CD4-positive, alpha-beta memory T cell (primary cell): ENCODE results near the gene EPC1. TPM values are rescaled to one million over a fixed set of nuclear protein-coding genes. Genes with fewer than 3 reads are reported as not detected.

Source experiments
- CTCF ChIA-PET: fragments of 350-600 bp; sonication (Branson Sonifier 250); formaldehyde crosslinking; loops from one replicate; lab custom pipeline; 2021; ENCODE audit warnings: inconsistent platforms; ENCODE audit not compliant: partially characterized antibody; lab: Charles Lee
- POLR2A ChIA-PET: fragments of 350-600 bp; sonication (Branson Sonifier 250); formaldehyde crosslinking; loops from one replicate; lab custom pipeline; 2021; ENCODE audit not compliant: partially characterized antibody; lab: Charles Lee
- DNase-seq, 5 donors: peaks; one replicate each; pipeline versions ENCODE4 v3.0.0 to v3.0.0-alpha.2; 2020 to 2022; ENCODE audit warnings: mixed read lengths in 1 of 5
- H3K27ac ChIP-seq: one replicate; pipeline ENCODE4 v1.7.0; 2013; ENCODE audit warnings: low read depth, low read length
- H3K27me3 ChIP-seq: 2 replicates; pipeline ENCODE4 v1.7.0; 2013; ENCODE audit warnings: mild to moderate bottlenecking, low read length, moderate library complexity; ENCODE audit not compliant: insufficient read depth
- H3K36me3 ChIP-seq: 2 replicates; pipeline ENCODE4 v1.7.0; 2013; ENCODE audit warnings: mild to moderate bottlenecking, low read length, moderate library complexity; ENCODE audit not compliant: insufficient read depth
- H3K4me1 ChIP-seq: 2 replicates; pipeline ENCODE4 v1.7.0; 2013; ENCODE audit warnings: mild to moderate bottlenecking, low read length, moderate library complexity; ENCODE audit not compliant: insufficient read depth
- H3K4me3 ChIP-seq, 2 donors: one replicate each; pipeline ENCODE4 v1.7.0; 2013; ENCODE audit warnings: low read length in 2 of 2, mild to moderate bottlenecking in 1 of 2
- H3K9me3 ChIP-seq, 2 donors: one replicate each; pipeline ENCODE4 v1.7.0; 2013; ENCODE audit warnings: low read length in 2 of 2, control low read depth in 1 of 2; ENCODE audit not compliant: control insufficient read depth in 1 of 2
- H3K27ac Mint-ChIP-seq, 7 donors: one replicate each; pipeline ENCODE4 v1.8.0; 2020 to 2021; ENCODE audit warnings: mixed read lengths in 7 of 7, mild to moderate bottlenecking in 6 of 7, inconsistent platforms in 3 of 7, moderate library complexity in 3 of 7
- H3K27me3 Mint-ChIP-seq, 2 donors: one replicate each; pipeline ENCODE4 v1.8.0; 2020 to 2021; ENCODE audit warnings: mixed read lengths in 2 of 2
- H3K36me3 Mint-ChIP-seq, 2 donors: one replicate each; pipeline ENCODE4 v1.8.0; 2020 to 2021; ENCODE audit warnings: mixed read lengths in 2 of 2, inconsistent platforms in 1 of 2, mild to moderate bottlenecking in 1 of 2
- H3K4me1 Mint-ChIP-seq, 4 donors: one replicate each; pipeline ENCODE4 v1.8.0; 2020 to 2021; ENCODE audit warnings: mixed read lengths in 4 of 4, mild to moderate bottlenecking in 1 of 4
- H3K4me3 Mint-ChIP-seq, 8 donors: one replicate each; pipeline ENCODE4 v1.8.0; 2020 to 2021; ENCODE audit warnings: mixed read lengths in 8 of 8, mild to moderate bottlenecking in 7 of 8, moderate library complexity in 6 of 8, inconsistent platforms in 3 of 8
- H3K9me3 Mint-ChIP-seq, 8 donors: one replicate each; pipeline ENCODE4 v1.8.0; 2020 to 2021; ENCODE audit warnings: mixed read lengths in 8 of 8, mild to moderate bottlenecking in 5 of 8, inconsistent platforms in 3 of 8, moderate library complexity in 1 of 8
- intact Hi-C: fragments of 100-400 bp; cut with micrococcal nuclease; formaldehyde crosslinking; loops from one replicate; pipeline ENCODE4 v1.15.1; 2023
- polyA plus RNA-seq, 2 donors: library from polyadenylated mRNA; unstranded; fragments of 300-500 nt; fragmentation: Illumina TruSeq; gene quantifications; one replicate each; pipeline ENCODE4 v1.2.3, GENCODE V29; 2021
- total RNA-seq, 2 experiments: library from RNA; stranded (reverse); gene quantifications; one replicate each; pipeline ENCODE4 v1.2.3, GENCODE V29; 2021

The EPC1 gene
- total and polyA plus RNA-seq, 4 experiments from 2014 or later: 46.0 to 112 (median 81.2) TPM

DNA sequence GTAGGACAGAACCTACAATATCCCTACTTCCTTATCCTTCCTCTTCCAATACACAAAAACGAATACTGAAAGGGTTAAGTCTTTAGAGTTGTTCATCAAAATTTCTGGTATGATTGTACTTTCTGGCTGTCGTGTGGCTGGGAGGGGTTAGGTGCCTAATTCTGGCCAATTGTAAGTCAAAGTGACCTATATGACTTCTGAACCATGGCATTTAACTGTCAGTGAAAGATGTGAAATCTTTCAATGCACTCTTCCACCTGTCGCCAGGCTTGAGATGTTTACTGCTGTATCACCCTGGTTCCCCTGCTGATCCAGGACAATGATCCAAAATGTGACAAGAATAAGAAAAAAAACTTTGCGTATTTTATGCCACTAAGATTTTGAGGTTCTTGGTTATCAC is 20.8 kb downstream of the EPC1 start:
- Histone ChIP-seq H3K9me3 (no peaks in the 10 kb centered on the region), H3K4me3 (no peak overlapping the region), H3K4me1 (peaks cover 89% of the 10 kb centered on the region), H3K27ac (no peak overlapping the region), H3K27me3 (no peaks in the 10 kb centered on the region), H3K36me3 (no peaks in the 10 kb centered on the region)
- H3K9me3 Mint-ChIP-seq: no peaks in the 10 kb centered on the region
- H3K27me3 Mint-ChIP-seq: no peaks in the 10 kb centered on the region
- intact Hi-C loops: loop anchor here (2.0 kb wide), 2 partner anchors 13 to 15 kb away; no protein-coding TSS in a partner anchor
- H3K36me3 Mint-ChIP-seq: peaks cover 7 to 32% of the 10 kb centered on the region in 2 donors
- peaks cover 67 to 95% (median 83%) of the 10 kb centered on the region in 4 donors for H3K4me1 Mint-ChIP-seq
- no peak for DNase-seq
- H3K27ac Mint-ChIP-seq: peak overlapping the region in 6 of 7 donors; percentile 2 to 76 (median 8)
- H3K4me3 Mint-ChIP-seq: peak overlapping the region in 7 of 8 donors; percentile 8 to 71 (median 47)
- ChIA-PET CTCF (no interaction called here), POLR2A (interaction anchor here (1.4 kb wide), 1 partner anchor 8 kb away, joined by 4 read pairs; no protein-coding TSS in a partner anchor)

DNA sequence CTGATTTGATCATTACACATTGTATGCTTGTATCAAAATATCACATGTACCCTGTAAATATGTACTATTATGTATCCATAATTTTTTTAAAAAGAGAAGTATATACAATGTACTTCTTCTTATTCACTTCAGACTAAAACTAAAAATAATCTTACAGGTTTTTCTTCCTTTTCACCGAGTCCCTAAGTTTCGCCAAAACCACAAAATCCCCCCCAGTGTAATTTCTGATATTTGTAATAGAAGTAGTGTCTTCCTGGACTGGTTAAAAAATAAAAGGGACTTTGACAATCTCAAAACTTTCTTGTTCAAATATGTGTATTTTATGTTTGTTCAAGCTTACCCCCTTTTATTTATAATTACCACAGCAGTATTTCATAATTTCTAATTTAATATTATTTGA is 23.9 kb downstream of the EPC1 start:
- Histone ChIP-seq H3K4me1 (peaks cover 89% of the 10 kb centered on the region), H3K27ac (no peak overlapping the region), H3K36me3 (no peaks in the 10 kb centered on the region), H3K4me3 (no peak overlapping the region), H3K9me3 (no peaks in the 10 kb centered on the region), H3K27me3 (no peaks in the 10 kb centered on the region)
- Mint-ChIP-seq H3K9me3 (no peaks in the 10 kb centered on the region), H3K27me3 (no peaks in the 10 kb centered on the region), H3K36me3 (peaks cover 12 to 22% of the 10 kb centered on the region in 2 donors), H3K4me1 (peaks cover 66 to 95% (median 81%) of the 10 kb centered on the region in 4 donors), H3K27ac (peak overlapping the region in 2 of 7 donors; percentile 65 to 70), H3K4me3 (peak overlapping the region in 1 of 8 donors; percentile 4)
- no peak for DNase-seq
- ChIA-PET POLR2A (interaction anchor here (0.7 kb wide), 1 partner anchor 8 kb away, joined by 3 read pairs; no protein-coding TSS in a partner anchor), CTCF (interaction anchor here (1.2 kb wide), 1 partner anchor 67 kb away, joined by 3 read pairs; no protein-coding TSS in a partner anchor)
- intact Hi-C loops: no loop called here

DNA sequence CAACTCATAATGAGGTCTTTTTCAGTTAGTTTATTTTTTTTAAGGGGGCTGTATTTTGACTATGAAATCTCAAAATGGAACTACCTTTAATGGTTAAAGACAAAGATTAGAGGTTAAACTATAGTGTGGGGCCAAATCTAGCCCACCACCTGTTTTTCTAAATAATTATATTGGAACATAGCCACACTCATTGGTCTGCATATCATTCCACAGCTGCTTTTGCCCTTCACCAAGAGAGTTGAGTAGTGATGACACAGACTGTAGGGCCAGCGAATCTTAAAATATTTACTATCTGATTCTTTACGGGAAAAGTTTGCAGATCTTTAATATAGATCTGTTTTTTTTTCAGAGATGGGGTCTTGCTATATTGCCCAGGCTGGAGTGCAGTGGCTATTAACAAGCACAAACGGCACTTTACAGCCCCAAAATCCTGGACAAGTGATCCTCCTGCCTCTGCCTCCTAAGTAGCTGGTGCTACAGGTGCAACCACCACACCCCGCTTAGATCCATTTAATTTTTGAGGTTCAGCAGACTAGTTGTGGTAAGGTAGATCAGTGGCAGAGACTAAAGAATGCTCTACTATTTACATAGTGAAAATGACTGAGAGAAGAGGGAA is 25.8 kb downstream of the EPC1 start:
- H3K36me3 Mint-ChIP-seq: peaks cover 12 to 17% of the 10 kb centered on the region in 2 donors
- ChIA-PET POLR2A (no interaction called here), CTCF (no interaction called here)
- H3K36me3 ChIP-seq: no peaks in the 10 kb centered on the region
- no peaks in the 10 kb centered on the region for H3K27me3 Mint-ChIP-seq
- no peaks in the 10 kb centered on the region for H3K9me3 Mint-ChIP-seq
- H3K27ac Mint-ChIP-seq: peak overlapping the region in 6 of 7 donors; percentile 43 to 72 (median 60)
- H3K9me3 ChIP-seq: no peaks in the 10 kb centered on the region
- H3K27me3 ChIP-seq: no peaks in the 10 kb centered on the region
- H3K27ac ChIP-seq: no peak overlapping the region
- peaks cover 89% of the 10 kb centered on the region for H3K4me1 ChIP-seq
- peaks cover 63 to 94% (median 79%) of the 10 kb centered on the region in 4 donors for H3K4me1 Mint-ChIP-seq
- H3K4me3 Mint-ChIP-seq: peak overlapping the region in 4 of 8 donors; percentile 21 to 56 (median 33)
- intact Hi-C loops: no loop called here
- no peak for DNase-seq
- H3K4me3 ChIP-seq: no peak overlapping the region

DNA sequence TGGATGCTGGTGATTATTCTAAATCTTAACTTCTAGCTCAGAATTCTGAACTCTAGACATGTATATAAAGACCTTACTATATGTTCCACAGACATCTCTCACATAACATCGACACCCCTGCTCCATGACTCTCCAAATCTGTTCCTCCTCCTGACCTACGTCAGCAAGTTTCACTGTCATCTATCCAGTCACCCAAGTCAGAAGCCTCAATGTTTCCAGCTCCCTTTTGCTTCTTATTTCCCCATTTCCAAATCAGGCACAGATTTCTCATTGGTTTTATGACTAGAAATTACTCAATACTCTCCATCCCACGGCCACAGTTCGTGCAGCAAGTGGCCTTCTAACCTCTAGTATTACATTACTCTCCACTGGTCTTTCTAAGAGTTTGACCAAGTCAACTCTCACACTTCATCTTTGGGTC is 28.5 kb downstream of the EPC1 start:
- DNase-seq: peak in 2 of 5 donors; percentile 17 to 63
- Histone ChIP-seq H3K4me1 (peaks cover 95% of the 10 kb centered on the region), H3K4me3 (no peak overlapping the region), H3K9me3 (no peaks in the 10 kb centered on the region), H3K27ac (peak overlapping the region; percentile 48), H3K27me3 (no peaks in the 10 kb centered on the region), H3K36me3 (no peaks in the 10 kb centered on the region)
- H3K27ac Mint-ChIP-seq: peak overlapping the region; percentile 54 to 95 (median 82)
- H3K4me1 Mint-ChIP-seq: peaks cover 68 to 88% (median 80%) of the 10 kb centered on the region in 4 donors
- H3K4me3 Mint-ChIP-seq: peak overlapping the region; percentile 53 to 81 (median 63)
- H3K36me3 Mint-ChIP-seq: peaks cover 12 to 20% of the 10 kb centered on the region in 2 donors
- no peaks in the 10 kb centered on the region for H3K9me3 Mint-ChIP-seq
- intact Hi-C loops: loop anchor here (1.0 to 2.0 kb wide), 3 partner anchors 9 to 14 kb away; no protein-coding TSS in a partner anchor
- CTCF ChIA-PET: no interaction called here
- POLR2A ChIA-PET: interaction anchor here (1.0 to 1.6 kb wide), 3 partner anchors 8 to 28 kb away, joined by 3 to 4 read pairs (median 4); no protein-coding TSS in a partner anchor
- no peaks in the 10 kb centered on the region for H3K27me3 Mint-ChIP-seq

DNA sequence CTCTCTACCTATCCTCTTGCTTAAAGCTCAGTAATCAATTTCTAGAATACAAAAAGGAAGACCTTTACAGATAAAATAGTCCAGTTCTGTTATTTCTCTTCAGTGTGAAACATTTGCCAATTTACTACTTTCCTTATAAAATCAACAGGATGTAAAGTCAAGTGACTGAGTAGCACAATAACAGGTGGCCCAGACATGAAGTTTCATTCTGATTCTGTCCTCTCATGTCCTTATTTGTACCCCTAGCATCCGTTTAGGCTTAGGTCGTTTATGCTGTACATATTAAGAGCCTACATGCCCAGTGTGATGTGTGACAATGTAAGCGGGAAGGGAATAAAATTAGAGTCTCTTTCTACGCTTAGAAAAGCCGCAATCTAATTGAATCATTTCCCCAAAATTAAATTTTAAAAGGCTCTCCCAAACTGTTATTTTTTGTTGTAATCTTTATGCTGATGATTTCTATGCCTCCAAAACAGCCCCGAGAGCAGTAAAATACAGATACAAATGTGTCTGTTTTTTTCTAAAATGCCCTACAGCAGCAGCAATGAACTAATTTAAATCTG is 29.1 kb downstream of the EPC1 start:
- no peaks in the 10 kb centered on the region for H3K27me3 ChIP-seq
- H3K9me3 ChIP-seq: no peaks in the 10 kb centered on the region
- Mint-ChIP-seq H3K4me3 (peak overlapping the region; percentile 17 to 81 (median 62)), H3K36me3 (peaks cover 12 to 25% of the 10 kb centered on the region in 2 donors), H3K4me1 (peaks cover 73 to 89% (median 81%) of the 10 kb centered on the region in 4 donors), H3K9me3 (no peaks in the 10 kb centered on the region), H3K27ac (peak overlapping the region; percentile 54 to 95 (median 82)), H3K27me3 (no peaks in the 10 kb centered on the region)
- H3K4me3 ChIP-seq: no peak overlapping the region
- H3K36me3 ChIP-seq: no peaks in the 10 kb centered on the region
- ChIA-PET CTCF (no interaction called here), POLR2A (interaction anchor here (1.0 to 1.6 kb wide), 3 partner anchors 9 to 28 kb away, joined by 3 to 4 read pairs (median 4); no protein-coding TSS in a partner anchor)
- peak overlapping the region; percentile 48 for H3K27ac ChIP-seq
- peak in 4 of 5 donors; percentile 23 to 39 (median 32) for DNase-seq
- intact Hi-C loops: loop anchor here (1.0 to 2.0 kb wide), 3 partner anchors 9 to 13 kb away; no protein-coding TSS in a partner anchor
- H3K4me1 ChIP-seq: peaks cover 95% of the 10 kb centered on the region

DNA sequence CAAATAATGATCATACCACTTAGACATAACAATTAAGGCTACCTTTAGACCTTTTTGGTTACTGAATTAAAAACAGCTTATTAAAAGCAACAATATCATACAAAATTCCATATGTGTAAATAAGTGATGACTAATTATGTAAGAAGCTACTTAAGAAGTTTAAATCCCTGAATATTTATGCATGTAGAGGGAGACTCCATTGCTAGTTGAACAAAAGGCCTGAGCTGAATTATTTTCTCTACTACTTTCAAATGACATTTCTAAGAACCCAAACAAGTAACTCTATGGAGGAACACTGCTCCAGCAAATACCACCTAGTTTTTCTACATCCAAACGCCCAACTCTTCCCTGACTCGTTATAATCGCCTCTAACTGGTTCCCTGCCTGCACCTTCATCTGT is 31.5 kb downstream of the EPC1 start:
- no peaks in the 10 kb centered on the region for H3K27me3 ChIP-seq
- Mint-ChIP-seq H3K27ac (peak overlapping the region in 6 of 7 donors; percentile 13 to 81 (median 51)), H3K27me3 (no peaks in the 10 kb centered on the region), H3K4me1 (peaks cover 65 to 90% (median 76%) of the 10 kb centered on the region in 4 donors), H3K36me3 (peaks cover 1 to 20% of the 10 kb centered on the region in 2 donors), H3K4me3 (peak overlapping the region in 7 of 8 donors; percentile 4 to 66 (median 47)), H3K9me3 (no peaks in the 10 kb centered on the region)
- intact Hi-C loops: no loop called here
- H3K9me3 ChIP-seq: no peaks in the 10 kb centered on the region
- CTCF ChIA-PET: interaction anchor here (1.0 to 2.3 kb wide), 2 partner anchors 47 to 53 kb away, joined by 4 to 9 read pairs; no protein-coding TSS in a partner anchor
- DNase-seq: no peak
- H3K36me3 ChIP-seq: no peaks in the 10 kb centered on the region
- H3K4me1 ChIP-seq: peaks cover 90% of the 10 kb centered on the region
- H3K27ac ChIP-seq: no peak overlapping the region
- H3K4me3 ChIP-seq: no peak overlapping the region
- POLR2A ChIA-PET: interaction anchor here (1.1 to 1.2 kb wide), 3 partner anchors 8 to 37 kb away, joined by 3 read pairs; no protein-coding TSS in a partner anchor
